ENCODE measurements around the gene CELF2. TPM values are rescaled to one million over a fixed set of nuclear protein-coding genes. Genes with fewer than 3 reads are reported as not detected.

Gene CELF2
- total RNA-seq, 1 experiment from 2014 or later = 28.7 TPM

DNA sequence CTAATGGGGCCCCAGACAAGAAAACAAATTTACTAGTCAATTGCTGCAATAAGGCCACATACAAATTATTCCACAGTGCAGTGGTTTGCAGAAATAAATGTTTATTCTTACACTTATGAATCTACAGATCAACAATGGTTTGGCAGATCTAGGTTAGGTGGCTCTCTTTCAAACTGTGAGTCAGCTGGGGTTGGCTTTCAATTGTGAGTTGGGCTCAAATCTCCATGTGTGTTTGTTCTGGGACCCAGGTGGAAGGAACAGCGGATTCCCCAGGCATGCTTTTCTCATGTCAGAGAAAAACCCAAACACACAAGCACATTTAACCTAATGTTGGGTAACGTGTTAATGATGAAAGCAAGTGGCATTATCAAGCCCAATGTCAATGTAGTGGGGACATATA, 25.6 kb upstream of the CELF2 start:
- Histone ChIP-seq H3K79me2 (ENCODE audit: insufficient read depth, low read length) (no peaks in the 10 kb centered on the region), H2BK5ac (ENCODE audit: insufficient read length, low read length) (no peak overlapping the region), H3K18ac (ENCODE audit: insufficient read length, low read depth, low read length) (no peak overlapping the region), H3K4me2 (ENCODE audit: insufficient read depth, insufficient read length, low read length) (no peak overlapping the region), H2AK5ac (ENCODE audit: insufficient read length, low read length) (no peak overlapping the region), H3K23me2 (ENCODE audit: insufficient read length, low read depth, low read length, poor library complexity, severe bottlenecking) (no peaks in the 10 kb centered on the region), H3K9me3 (ENCODE audit: control insufficient read depth, low read depth, low read length) (no peaks in the 10 kb centered on the region), H4K8ac (replicated peaks; ENCODE audit: insufficient read length, low read depth, low read length) (no peak overlapping the region), H3K14ac (ENCODE audit: insufficient read depth, low read length) (no peak overlapping the region), H3K27ac (ENCODE audit: insufficient read length, low read depth, low read length) (no peak overlapping the region), H3T11ph (ENCODE audit: low read length) (no peak overlapping the region), H3K4ac (ENCODE audit: low read depth, low read length) (no peak overlapping the region), H2BK12ac (ENCODE audit: insufficient read length, low read depth, low read length) (no peak overlapping the region), H4K91ac (ENCODE audit: insufficient read length, low read depth, low read length) (no peak overlapping the region), H3K56ac (ENCODE audit: insufficient read length, low read depth, low read length) (no peak overlapping the region), H4K5ac (ENCODE audit: insufficient read length, low read depth, low read length) (no peak overlapping the region), H3K79me1 (ENCODE audit: insufficient read depth, low read depth, low read length, poor library complexity, severe bottlenecking) (no peaks in the 10 kb centered on the region), H2BK120ac (ENCODE audit: low read depth, low read length, poor library complexity, severe bottlenecking) (no peak overlapping the region), H2BK15ac (ENCODE audit: low read depth, low read length) (no peak overlapping the region), H3K23ac (ENCODE audit: insufficient read length, low read depth, low read length) (no peak overlapping the region), H4K20me1 (ENCODE audit: control insufficient read depth, insufficient read depth, insufficient read length) (no peaks in the 10 kb centered on the region), H3K27me3 (ENCODE audit: insufficient read depth, low read length) (no peaks in the 10 kb centered on the region), H2BK20ac (ENCODE audit: low read depth, low read length, poor library complexity, severe bottlenecking) (no peak overlapping the region), H2AFZ (ENCODE audit: low read length) (no peak overlapping the region), H3K9ac (ENCODE audit: extremely low read depth, insufficient read length, low read length) (no peak overlapping the region), H3K4me1 (ENCODE audit: insufficient read depth, low read length) (no peaks in the 10 kb centered on the region)
- no peak for DNase-seq
- Mint-ChIP-seq H3K27ac (no peak overlapping the region), H3K4me1 (no peaks in the 10 kb centered on the region), H3K4me3 (no peak overlapping the region), H3K27me3 (ENCODE audit: low read depth) (peaks cover 2% of the 10 kb centered on the region), H3K9me3 (peaks cover 0 to 4% of the 10 kb centered on the region in 2 experiments; a peak in 4 of 5 replicates), H3K36me3 (ENCODE audit: insufficient read depth in 1 of 3, low read depth in 3 of 3) (peaks cover 0 to 4% (median 0%) of the 10 kb centered on the region in 3 experiments; a peak in 4 of 7 replicates)
- TF ChIP-seq, protein P1, sequence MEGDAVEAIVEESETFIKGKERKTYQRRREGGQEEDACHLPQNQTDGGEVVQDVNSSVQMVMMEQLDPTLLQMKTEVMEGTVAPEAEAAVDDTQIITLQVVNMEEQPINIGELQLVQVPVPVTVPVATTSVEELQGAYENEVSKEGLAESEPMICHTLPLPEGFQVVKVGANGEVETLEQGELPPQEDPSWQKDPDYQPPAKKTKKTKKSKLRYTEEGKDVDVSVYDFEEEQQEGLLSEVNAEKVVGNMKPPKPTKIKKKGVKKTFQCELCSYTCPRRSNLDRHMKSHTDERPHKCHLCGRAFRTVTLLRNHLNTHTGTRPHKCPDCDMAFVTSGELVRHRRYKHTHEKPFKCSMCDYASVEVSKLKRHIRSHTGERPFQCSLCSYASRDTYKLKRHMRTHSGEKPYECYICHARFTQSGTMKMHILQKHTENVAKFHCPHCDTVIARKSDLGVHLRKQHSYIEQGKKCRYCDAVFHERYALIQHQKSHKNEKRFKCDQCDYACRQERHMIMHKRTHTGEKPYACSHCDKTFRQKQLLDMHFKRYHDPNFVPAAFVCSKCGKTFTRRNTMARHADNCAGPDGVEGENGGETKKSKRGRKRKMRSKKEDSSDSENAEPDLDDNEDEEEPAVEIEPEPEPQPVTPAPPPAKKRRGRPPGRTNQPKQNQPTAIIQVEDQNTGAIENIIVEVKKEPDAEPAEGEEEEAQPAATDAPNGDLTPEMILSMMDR (conservative IDR thresholded peaks at IDR 0.05) = no peak
- no CpG with 5 or more reads among the region's 2 CpGs for WGBS (ENCODE audit: extremely low coverage, insufficient read length, low lambda C conversion rate)
